OCI-LY3 (cell line): ENCODE results near the gene MED12L.

Source experiments
- H2AFZ ChIP-seq: fragments of 200-600, 300-600 bp; shearing (Covaris generic); 2 replicates; pipeline ENCODE4 v1.6.0; 2014; ENCODE audit warnings: antibody characterized with exemption, low read depth, low read length
- H3K27ac ChIP-seq: fragments of 200-600, 300-600 bp; sonication (generic); 2 replicates; pipeline ENCODE4 v1.5.1; 2014; ENCODE audit warnings: mild to moderate bottlenecking, low read length, moderate library complexity, mixed read lengths
- H3K27me3 ChIP-seq: fragments of 200-600, 300-600 bp; sonication (generic); 2 replicates; pipeline ENCODE4 v1.6.1; 2014; ENCODE audit warnings: low read depth, low read length, mixed read lengths
- H3K36me3 ChIP-seq: fragments of 200-600, 300-600 bp; sonication (generic); replicated peaks from 2 replicates; pipeline ENCODE3; 2014; ENCODE audit warnings: low read depth, low read length, mixed read lengths
- H3K4me1 ChIP-seq: fragments of 300-600, 200-600 bp; sonication (generic); 2 replicates; pipeline ENCODE4 v1.6.1; 2014; ENCODE audit warnings: low read length, mixed read lengths
- H3K4me2 ChIP-seq: fragments of 200-600, 300-600 bp; sonication (generic); 2 replicates; pipeline ENCODE4 v1.6.1; 2014; ENCODE audit warnings: low read length, mixed read lengths
- H3K4me3 ChIP-seq: fragments of 300-600, 200-600 bp; sonication (generic); 2 replicates; pipeline ENCODE4 v1.5.1; 2014; ENCODE audit warnings: antibody characterized with exemption, mild to moderate bottlenecking, low read length, moderate library complexity
- H3K79me2 ChIP-seq: fragments of 300-600, 200-600 bp; shearing (Covaris generic); 2 replicates; pipeline ENCODE4 v1.6.1; 2014; ENCODE audit warnings: mild to moderate bottlenecking, low read length, mixed read lengths
- H3K9ac ChIP-seq: fragments of 300-600, 200-600 bp; shearing (Covaris generic); 2 replicates; pipeline ENCODE4 v1.6.0; 2014; ENCODE audit warnings: mild to moderate bottlenecking, low read length, moderate library complexity
- H3K9me3 ChIP-seq: fragments of 200-600, 300-600 bp; shearing (Covaris generic); 2 replicates; pipeline ENCODE4 v1.6.1; 2014; ENCODE audit warnings: low read length, mixed read lengths; ENCODE audit not compliant: insufficient read depth
- H4K20me1 ChIP-seq: fragments of 200-600, 300-600 bp; sonication (generic); 2 replicates; pipeline ENCODE4 v1.6.1; 2016; ENCODE audit warnings: low read length, mixed read lengths; ENCODE audit not compliant: insufficient read depth
- EZH2phosphoT487 ChIP-seq: fragments of 200-600 bp; shearing (Covaris generic); IDR thresholded peaks from 2 replicates; pipeline ENCODE4 v1.6.1; 2018; ENCODE audit warnings: antibody characterized with exemption, mixed run types, low read depth
- TF ChIP-seq, protein P1 (sequence below): fragments of 200-600, 300-600 bp; sonication (generic); IDR thresholded peaks from 2 replicates; pipeline ENCODE4 v1.5.1; 2014; ENCODE audit warnings: antibody characterized with exemption, low read length, low read depth

MED12L gene

DNA sequence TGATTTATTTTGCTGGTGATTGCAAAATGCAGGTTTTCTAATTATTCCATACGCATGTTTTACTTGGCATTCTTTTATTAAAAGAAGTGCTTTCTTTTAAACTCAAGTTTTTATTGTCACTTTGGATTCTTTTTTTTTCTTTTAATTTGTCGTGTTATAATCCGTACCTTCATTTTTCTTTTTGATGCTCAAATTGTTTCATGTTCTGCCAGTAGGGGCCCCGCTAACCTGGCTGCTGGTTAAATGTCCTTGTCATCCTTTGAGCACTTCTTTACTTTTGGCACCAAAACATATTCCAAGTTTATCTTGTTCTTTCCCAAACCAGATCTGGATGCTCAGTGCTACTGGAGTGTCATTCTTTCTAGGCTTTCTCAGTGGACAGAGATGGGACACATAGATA lies 31.6 kb downstream of the MED12L start:
- no peaks in the 10 kb centered on the region for H3K27me3 ChIP-seq
- no peaks in the 10 kb centered on the region for H4K20me1 ChIP-seq
- no peaks in the 10 kb centered on the region for H3K36me3 ChIP-seq
- TF ChIP-seq, protein P1, sequence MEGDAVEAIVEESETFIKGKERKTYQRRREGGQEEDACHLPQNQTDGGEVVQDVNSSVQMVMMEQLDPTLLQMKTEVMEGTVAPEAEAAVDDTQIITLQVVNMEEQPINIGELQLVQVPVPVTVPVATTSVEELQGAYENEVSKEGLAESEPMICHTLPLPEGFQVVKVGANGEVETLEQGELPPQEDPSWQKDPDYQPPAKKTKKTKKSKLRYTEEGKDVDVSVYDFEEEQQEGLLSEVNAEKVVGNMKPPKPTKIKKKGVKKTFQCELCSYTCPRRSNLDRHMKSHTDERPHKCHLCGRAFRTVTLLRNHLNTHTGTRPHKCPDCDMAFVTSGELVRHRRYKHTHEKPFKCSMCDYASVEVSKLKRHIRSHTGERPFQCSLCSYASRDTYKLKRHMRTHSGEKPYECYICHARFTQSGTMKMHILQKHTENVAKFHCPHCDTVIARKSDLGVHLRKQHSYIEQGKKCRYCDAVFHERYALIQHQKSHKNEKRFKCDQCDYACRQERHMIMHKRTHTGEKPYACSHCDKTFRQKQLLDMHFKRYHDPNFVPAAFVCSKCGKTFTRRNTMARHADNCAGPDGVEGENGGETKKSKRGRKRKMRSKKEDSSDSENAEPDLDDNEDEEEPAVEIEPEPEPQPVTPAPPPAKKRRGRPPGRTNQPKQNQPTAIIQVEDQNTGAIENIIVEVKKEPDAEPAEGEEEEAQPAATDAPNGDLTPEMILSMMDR, result peak; percentile 11; the same call in 1 of the 2 replicates
- TF ChIP-seq EZH2phosphoT487, result no peak
- H3K4me1 ChIP-seq, result no peaks in the 10 kb centered on the region
- no peak overlapping the region for H3K4me2 ChIP-seq
- H3K9ac ChIP-seq, result no peak overlapping the region
- no peaks in the 10 kb centered on the region for H3K9me3 ChIP-seq
- no peak overlapping the region for H3K4me3 ChIP-seq
- no peak overlapping the region for H2AFZ ChIP-seq
- H3K27ac ChIP-seq, result no peak overlapping the region
- H3K79me2 ChIP-seq, result no peaks in the 10 kb centered on the region

DNA sequence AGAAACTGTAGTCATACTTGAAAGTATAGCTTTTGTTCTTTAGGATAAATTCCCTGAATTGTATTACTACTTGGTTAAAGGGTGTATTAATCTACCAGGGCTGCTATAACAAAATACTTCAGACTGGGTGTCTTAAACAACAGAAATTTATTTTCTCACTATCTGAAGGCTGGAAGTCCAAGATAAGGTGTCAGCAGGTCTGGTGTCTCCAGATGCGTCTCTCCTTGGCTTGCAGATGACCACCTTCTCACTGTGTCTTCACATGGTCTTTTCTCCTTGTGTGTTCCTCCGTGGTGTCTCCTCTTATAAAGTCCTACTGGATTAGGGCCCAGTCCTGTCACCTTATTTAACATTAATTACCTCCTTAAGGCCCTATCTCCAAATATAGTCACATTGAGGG lies 33.7 kb downstream of the MED12L start:
- Histone ChIP-seq H3K9me3 (no peaks in the 10 kb centered on the region), H3K4me2 (no peak overlapping the region), H3K4me3 (no peak overlapping the region), H2AFZ (no peak overlapping the region), H3K79me2 (no peaks in the 10 kb centered on the region), H3K27me3 (no peaks in the 10 kb centered on the region), H3K4me1 (no peaks in the 10 kb centered on the region), H3K27ac (no peak overlapping the region), H3K36me3 (no peaks in the 10 kb centered on the region), H3K9ac (no peak overlapping the region), H4K20me1 (no peaks in the 10 kb centered on the region)
- TF ChIP-seq, protein P1, result no peak
- no peak for TF ChIP-seq EZH2phosphoT487

DNA sequence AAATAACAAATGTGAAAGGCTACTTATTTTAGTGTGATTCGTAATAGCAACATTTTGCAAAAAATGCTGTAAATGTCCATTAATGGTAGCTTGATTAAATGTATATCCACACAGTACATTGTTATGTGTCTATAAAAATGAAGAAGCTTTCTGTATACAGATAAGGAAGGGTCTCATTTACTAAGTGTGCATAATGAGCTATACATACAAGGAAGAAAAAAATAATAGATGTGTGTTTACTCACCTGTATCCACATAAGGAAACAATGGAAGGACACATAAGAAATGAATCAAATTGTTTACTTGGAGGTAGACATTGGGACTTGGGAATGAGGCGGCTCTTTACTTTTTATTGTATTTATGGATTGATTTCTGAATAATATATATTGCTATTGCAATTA lies 34.9 kb downstream of the MED12L start:
- no peak overlapping the region for H3K9ac ChIP-seq
- TF ChIP-seq EZH2phosphoT487, result no peak
- TF ChIP-seq, protein P1, result no peak
- no peak overlapping the region for H3K4me3 ChIP-seq
- H3K27me3 ChIP-seq, result no peaks in the 10 kb centered on the region
- H3K4me2 ChIP-seq, result no peak overlapping the region
- H3K27ac ChIP-seq, result no peak overlapping the region
- no peaks in the 10 kb centered on the region for H3K4me1 ChIP-seq
- H4K20me1 ChIP-seq, result no peaks in the 10 kb centered on the region
- H2AFZ ChIP-seq, result no peak overlapping the region
- no peaks in the 10 kb centered on the region for H3K9me3 ChIP-seq
- H3K79me2 ChIP-seq, result no peaks in the 10 kb centered on the region
- no peaks in the 10 kb centered on the region for H3K36me3 ChIP-seq

DNA sequence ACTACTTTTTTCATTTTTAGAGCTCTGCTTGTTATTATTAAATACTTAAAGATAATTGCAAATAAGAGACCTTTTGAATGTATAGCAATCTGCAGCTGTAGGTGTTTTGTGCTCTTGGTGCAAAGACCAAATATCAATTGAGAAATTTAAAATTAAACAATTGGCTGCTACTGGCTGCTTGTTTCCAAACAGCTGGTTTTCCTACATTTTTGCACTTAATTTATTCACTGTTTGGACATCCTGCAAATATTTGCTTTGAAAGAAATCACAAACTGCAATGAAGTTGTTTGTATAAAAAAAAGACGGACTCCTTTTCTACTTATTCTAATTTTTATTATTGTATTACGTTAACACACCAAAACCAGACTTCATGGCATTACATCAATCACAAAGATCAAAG lies 35.6 kb downstream of the MED12L start:
- Histone ChIP-seq H3K4me2 (no peak overlapping the region), H3K4me3 (no peak overlapping the region), H3K9me3 (no peaks in the 10 kb centered on the region), H3K27me3 (no peaks in the 10 kb centered on the region), H3K79me2 (no peaks in the 10 kb centered on the region), H3K27ac (no peak overlapping the region), H3K4me1 (no peaks in the 10 kb centered on the region), H2AFZ (no peak overlapping the region), H3K36me3 (no peaks in the 10 kb centered on the region), H4K20me1 (no peaks in the 10 kb centered on the region), H3K9ac (no peak overlapping the region)
- TF ChIP-seq, protein P1, result no peak
- TF ChIP-seq EZH2phosphoT487, result no peak
